DND-41 (cell line): ENCODE measurements around the gene DEGS1.

Source experiments
- ATAC-seq: fragments of 200-7000 bp; cut with Tn5 transposase; 3 replicates; pipeline ENCODE4 v1.9.1; 2021; ENCODE audit warnings: low read depth; ENCODE audit not compliant: insufficient read depth
- DNase-seq: peaks from one replicate; pipeline ENCODE4 v3.0.0-alpha.2; 2020
- H2AFZ ChIP-seq: 2 replicates; pipeline ENCODE4 v1.6.0; 2012; ENCODE audit warnings: low read depth, low read length
- H3K27ac ChIP-seq: 2 replicates; pipeline ENCODE4 v1.5.1; 2012; ENCODE audit warnings: low read length, inconsistent platforms
- H3K27me3 ChIP-seq: fragments of 200-600 bp; sonication (generic); 2 replicates; pipeline ENCODE4 v1.6.0; 2012; ENCODE audit warnings: low read length, mild to moderate bottlenecking, inconsistent platforms; ENCODE audit not compliant: insufficient read depth, poor library complexity
- H3K36me3 ChIP-seq: 2 replicates; pipeline ENCODE4 v1.5.1; 2012; ENCODE audit warnings: low read length, inconsistent platforms; ENCODE audit not compliant: insufficient read depth
- H3K4me1 ChIP-seq: 2 replicates; pipeline ENCODE4 v1.5.1; 2012; ENCODE audit warnings: mild to moderate bottlenecking, low read length; ENCODE audit not compliant: insufficient read depth
- H3K4me2 ChIP-seq: 2 replicates; pipeline ENCODE4 v1.6.0; 2012; ENCODE audit warnings: mild to moderate bottlenecking, moderate library complexity, low read length, inconsistent platforms; ENCODE audit not compliant: insufficient read depth
- H3K4me3 ChIP-seq, 2 experiments: fragments of 200-600 bp in 1 of 2; shearing (Covaris generic) in 1 of 2; 2 replicates each; pipeline ENCODE4 v1.5.1; 2012 to 2016; ENCODE audit warnings: inconsistent platforms in 2 of 2, low read length in 2 of 2, mild to moderate bottlenecking in 2 of 2, low read depth in 1 of 2, moderate library complexity in 1 of 2
- H3K79me2 ChIP-seq: 2 replicates; pipeline ENCODE4 v1.6.0; 2012; ENCODE audit warnings: low read length, inconsistent platforms; ENCODE audit not compliant: insufficient read depth
- H3K9ac ChIP-seq: 2 replicates; pipeline ENCODE4 v1.6.0; 2012; ENCODE audit warnings: low read depth, mild to moderate bottlenecking, inconsistent platforms, low read length, moderate library complexity
- H3K9me3 ChIP-seq: 2 replicates; pipeline ENCODE4 v1.5.1; 2012; ENCODE audit warnings: low read length, moderate library complexity, mild to moderate bottlenecking, inconsistent platforms; ENCODE audit not compliant: insufficient read depth, severe bottlenecking
- H4K20me1 ChIP-seq: 2 replicates; pipeline ENCODE4 v1.6.0; 2012; ENCODE audit warnings: low read length; ENCODE audit not compliant: insufficient read depth
- CTCF ChIP-seq: IDR thresholded peaks from 2 replicates; pipeline ENCODE4 v1.5.1; 2012; ENCODE audit warnings: borderline replicate concordance, low read length, moderate library complexity, mild to moderate bottlenecking; ENCODE audit not compliant: poor library complexity, severe bottlenecking; ENCODE audit errors: extremely low read depth
- EZH2 ChIP-seq: IDR thresholded peaks from 3 replicates; pipeline ENCODE4 v1.6.1; 2012; ENCODE audit warnings: borderline replicate concordance, low read depth, mild to moderate bottlenecking, moderate library complexity, low read length, inconsistent platforms; ENCODE audit not compliant: severe bottlenecking

Gene DEGS1

GRCh38 chr1:224185208-224185607, 2.2 kb downstream of the DEGS1 start:
- Histone ChIP-seq H3K79me2 (peaks cover 70% of the 10 kb centered on the region), H3K9ac (peak overlapping the region; percentile 96; the same call in 1 of the 2 replicates), H2AFZ (no peak overlapping the region), H3K36me3 (peaks cover 13% of the 10 kb centered on the region), H3K27me3 (no peaks in the 10 kb centered on the region), H4K20me1 (peaks cover 12% of the 10 kb centered on the region), H3K4me1 (peaks cover 29% of the 10 kb centered on the region), H3K9me3 (no peaks in the 10 kb centered on the region), H3K4me3 (no peak overlapping the region), H3K4me2 (peak overlapping the region; percentile 83), H3K27ac (no peak overlapping the region)
- ATAC-seq (no peak), DNase-seq (no peak)
- TF ChIP-seq CTCF (no peak), EZH2 (no peak)

- Histone ChIP-seq H3K4me3 (no peak overlapping the region), H3K27me3 (no peaks in the 10 kb centered on the region), H3K4me1 (peaks cover 19% of the 10 kb centered on the region), H4K20me1 (peaks cover 12% of the 10 kb centered on the region), H3K4me2 (no peak overlapping the region), H2AFZ (no peak overlapping the region), H3K27ac (no peak overlapping the region), H3K9ac (no peak overlapping the region), H3K36me3 (peaks cover 31% of the 10 kb centered on the region), H3K79me2 (peaks cover 73% of the 10 kb centered on the region), H3K9me3 (no peaks in the 10 kb centered on the region)
- no peak for TF ChIP-seq CTCF
- no peak for TF ChIP-seq EZH2
- ATAC-seq (no peak), DNase-seq (no peak)
Measured at GRCh38 chr1:224188286-224188685, 5.2 kb downstream of the DEGS1 start.

- H3K79me2 ChIP-seq, result peaks cover 60% of the 10 kb centered on the region
- peaks cover 9% of the 10 kb centered on the region for H4K20me1 ChIP-seq
- no peak overlapping the region for H2AFZ ChIP-seq
- ATAC-seq (no peak), DNase-seq (no peak)
- no peaks in the 10 kb centered on the region for H3K27me3 ChIP-seq
- H3K4me3 ChIP-seq, result no peak overlapping the region
- no peaks in the 10 kb centered on the region for H3K9me3 ChIP-seq
- H3K36me3 ChIP-seq, result peaks cover 39% of the 10 kb centered on the region
- H3K4me1 ChIP-seq, result peaks cover 10% of the 10 kb centered on the region
- no peak overlapping the region for H3K4me2 ChIP-seq
- no peak overlapping the region for H3K27ac ChIP-seq
- no peak for TF ChIP-seq CTCF
- TF ChIP-seq EZH2, result no peak
- no peak overlapping the region for H3K9ac ChIP-seq
Measured at GRCh38 chr1:224189561-224189960, 6.5 kb downstream of the DEGS1 start.

GRCh38 chr1:224192082-224192788, 9.2 kb downstream of the DEGS1 start:
- Histone ChIP-seq H3K4me2 (no peak overlapping the region), H2AFZ (no peak overlapping the region), H4K20me1 (peaks cover 5% of the 10 kb centered on the region; the same call in 1 of the 2 replicates), H3K4me3 (no peak overlapping the region), H3K9me3 (no peaks in the 10 kb centered on the region), H3K9ac (no peak overlapping the region), H3K27me3 (no peaks in the 10 kb centered on the region), H3K36me3 (peaks cover 34% of the 10 kb centered on the region), H3K4me1 (no peaks in the 10 kb centered on the region), H3K79me2 (peaks cover 34% of the 10 kb centered on the region), H3K27ac (no peak overlapping the region)
- no peak for ATAC-seq
- TF ChIP-seq CTCF (no peak), EZH2 (no peak)
- no peak for DNase-seq
